ENCODE results near the gene SERGEF. TPM values are rescaled to one million over a fixed set of nuclear protein-coding genes. Genes with fewer than 3 reads are reported as not detected.

Gene SERGEF
- total RNA-seq, 1 donor from 2014 or later, result 17.6 TPM

GRCh38 chr11:17753153-17753552 lies 259.7 kb downstream of the SERGEF start:
- no peak overlapping the region for H3K9ac ChIP-seq (ENCODE audit: low read length)
- no peaks in the 10 kb centered on the region for H3K9me3 ChIP-seq (ENCODE audit: insufficient read depth, low read depth, low read length)
- peaks cover 76% of the 10 kb centered on the region for H3K27me3 Mint-ChIP-seq (ENCODE audit: low read depth, unreplicated experiment)
- no peak overlapping the region for H3K4me3 Mint-ChIP-seq (ENCODE audit: unreplicated experiment)
- H3K27ac Mint-ChIP-seq (ENCODE audit: unreplicated experiment), result no peak overlapping the region
- no peak overlapping the region for H2AFZ ChIP-seq (ENCODE audit: low read depth, low read length)
- DNase-seq (ENCODE audit: low read depth) (no peak), FAIRE-seq (no peak)
- no peaks in the 10 kb centered on the region for H3K36me3 ChIP-seq (ENCODE audit: insufficient read depth, low read length)
- H3K4me1 Mint-ChIP-seq (ENCODE audit: low read depth, unreplicated experiment), result no peaks in the 10 kb centered on the region
- peaks cover 10% of the 10 kb centered on the region for H3K27me3 ChIP-seq (ENCODE audit: insufficient read depth, low read length)
- H3K36me3 Mint-ChIP-seq (ENCODE audit: low read depth, unreplicated experiment), result no peaks in the 10 kb centered on the region
- H3K4me1 ChIP-seq (ENCODE audit: insufficient read depth, low read length), result no peaks in the 10 kb centered on the region
- no peak overlapping the region for H3K4me3 ChIP-seq (ENCODE audit: insufficient read depth, low read depth, low read length)
- H3K79me2 ChIP-seq (ENCODE audit: insufficient read depth, low read length), result no peaks in the 10 kb centered on the region
- no peak overlapping the region for H3K4me2 ChIP-seq (ENCODE audit: low read length)
- TF ChIP-seq CTCF (IDR thresholded peaks at IDR 0.05; ENCODE audit: insufficient read depth, low read depth, low read length), result no peak
- no peak for TF ChIP-seq EZH2 (IDR thresholded peaks at IDR 0.05; ENCODE audit: insufficient read depth, low read length)
- H4K20me1 ChIP-seq (ENCODE audit: insufficient read depth, low read length), result no peaks in the 10 kb centered on the region
- H3K27ac ChIP-seq (ENCODE audit: low read depth, low read length), result no peak overlapping the region
- peaks cover 5% of the 10 kb centered on the region for H3K9me3 Mint-ChIP-seq (ENCODE audit: unreplicated experiment)

GRCh38 chr11:17752144-17752543 lies 260.7 kb downstream of the SERGEF start:
- H3K9me3 Mint-ChIP-seq (ENCODE audit: unreplicated experiment), result peaks cover 2% of the 10 kb centered on the region
- H3K4me1 ChIP-seq (ENCODE audit: insufficient read depth, low read length), result no peaks in the 10 kb centered on the region
- no peak overlapping the region for H3K4me2 ChIP-seq (ENCODE audit: low read length)
- no peak overlapping the region for H3K4me3 ChIP-seq (ENCODE audit: insufficient read depth, low read depth, low read length)
- peaks cover 76% of the 10 kb centered on the region for H3K27me3 Mint-ChIP-seq (ENCODE audit: low read depth, unreplicated experiment)
- H2AFZ ChIP-seq (ENCODE audit: low read depth, low read length), result no peak overlapping the region
- H3K79me2 ChIP-seq (ENCODE audit: insufficient read depth, low read length), result no peaks in the 10 kb centered on the region
- H4K20me1 ChIP-seq (ENCODE audit: insufficient read depth, low read length), result no peaks in the 10 kb centered on the region
- FAIRE-seq (no peak), DNase-seq (ENCODE audit: low read depth) (no peak)
- H3K4me3 Mint-ChIP-seq (ENCODE audit: unreplicated experiment), result no peak overlapping the region
- no peak overlapping the region for H3K9ac ChIP-seq (ENCODE audit: low read length)
- no peaks in the 10 kb centered on the region for H3K9me3 ChIP-seq (ENCODE audit: insufficient read depth, low read depth, low read length)
- H3K36me3 ChIP-seq (ENCODE audit: insufficient read depth, low read length), result no peaks in the 10 kb centered on the region
- H3K4me1 Mint-ChIP-seq (ENCODE audit: low read depth, unreplicated experiment), result no peaks in the 10 kb centered on the region
- no peak overlapping the region for H3K27ac ChIP-seq (ENCODE audit: low read depth, low read length)
- H3K27me3 ChIP-seq (ENCODE audit: insufficient read depth, low read length), result peaks cover 10% of the 10 kb centered on the region
- TF ChIP-seq EZH2 (IDR thresholded peaks at IDR 0.05; ENCODE audit: insufficient read depth, low read length) (no peak), CTCF (IDR thresholded peaks at IDR 0.05; ENCODE audit: insufficient read depth, low read depth, low read length) (no peak)
- no peaks in the 10 kb centered on the region for H3K36me3 Mint-ChIP-seq (ENCODE audit: low read depth, unreplicated experiment)
- H3K27ac Mint-ChIP-seq (ENCODE audit: unreplicated experiment), result no peak overlapping the region

GRCh38 chr11:17751558-17751957 lies 261.3 kb downstream of the SERGEF start:
- no peak overlapping the region for H3K27ac ChIP-seq (ENCODE audit: low read depth, low read length)

More at GRCh38 chr11:17751558-17751957, 261.3 kb downstream of the SERGEF start:
- Mint-ChIP-seq H3K9me3 (ENCODE audit: unreplicated experiment) (peaks cover 2% of the 10 kb centered on the region), H3K36me3 (ENCODE audit: low read depth, unreplicated experiment) (no peaks in the 10 kb centered on the region), H3K4me3 (ENCODE audit: unreplicated experiment) (no peak overlapping the region), H3K27me3 (ENCODE audit: low read depth, unreplicated experiment) (peaks cover 74% of the 10 kb centered on the region), H3K4me1 (ENCODE audit: low read depth, unreplicated experiment) (no peaks in the 10 kb centered on the region), H3K27ac (ENCODE audit: unreplicated experiment) (no peak overlapping the region)
- TF ChIP-seq CTCF (IDR thresholded peaks at IDR 0.05; ENCODE audit: insufficient read depth, low read depth, low read length) (no peak), EZH2 (IDR thresholded peaks at IDR 0.05; ENCODE audit: insufficient read depth, low read length) (no peak)
- DNase-seq (ENCODE audit: low read depth), result no peak
- Histone ChIP-seq H3K79me2 (ENCODE audit: insufficient read depth, low read length) (no peaks in the 10 kb centered on the region), H3K9me3 (ENCODE audit: insufficient read depth, low read depth, low read length) (no peaks in the 10 kb centered on the region), H3K4me3 (ENCODE audit: insufficient read depth, low read depth, low read length) (no peak overlapping the region), H3K4me2 (ENCODE audit: low read length) (no peak overlapping the region), H4K20me1 (ENCODE audit: insufficient read depth, low read length) (no peaks in the 10 kb centered on the region), H3K4me1 (ENCODE audit: insufficient read depth, low read length) (no peaks in the 10 kb centered on the region), H3K9ac (ENCODE audit: low read length) (no peak overlapping the region), H3K36me3 (ENCODE audit: insufficient read depth, low read length) (no peaks in the 10 kb centered on the region), H3K27me3 (ENCODE audit: insufficient read depth, low read length) (peaks cover 9% of the 10 kb centered on the region), H2AFZ (ENCODE audit: low read depth, low read length) (no peak overlapping the region)
- no peak for FAIRE-seq

Data from astrocyte (in vitro differentiated cells and primary cell).